NCI-H524 (cell line): ENCODE measurements around the gene EDNRB.
"Not testable (repeated sequence)": the region's sequence is repeated elsewhere in the genome, so short reads cannot be mapped to it uniquely, and the experiment has no call there.

Experiments
- DNase-seq, 2 experiments: peaks; one replicate each; lab custom pipeline; 2025; lab: John Stamatoyannopoulos, UW

EDNRB gene

GRCh38 chr13:77918391-77919245 lies at the start of gene EDNRB:
TSS of gene EDNRB (minus strand) at chr13:77918831. CDS start at chr13:77918573, 258 bp downstream.
- peak; percentile 37 to 43 for DNase-seq

GRCh38 chr13:77966671-77967070 lies 48.0 kb upstream of the EDNRB start:
- no peak for DNase-seq

GRCh38 chr13:77952737-77953136 lies 34.1 kb upstream of the EDNRB start:
- DNase-seq: no peak

GRCh38 chr13:77952276-77952675 lies 33.6 kb upstream of the EDNRB start:
- DNase-seq: no peak

GRCh38 chr13:77946522-77946921 lies 27.9 kb upstream of the EDNRB start:
- DNase-seq: no peak

GRCh38 chr13:77935063-77935462 lies 16.4 kb upstream of the EDNRB start:
- DNase-seq: not testable (repeated sequence)

- DNase-seq: no peak
Observed at GRCh38 chr13:77930430-77930829, 11.8 kb upstream of the EDNRB start.

- no peak for DNase-seq
Observed at GRCh38 chr13:77928909-77929308, 10.3 kb upstream of the EDNRB start.

GRCh38 chr13:77925616-77926015 lies 7.0 kb upstream of the EDNRB start:
- no peak for DNase-seq

GRCh38 chr13:77919921-77920294 lies 1.3 kb upstream of the EDNRB start:
- DNase-seq: no peak

- DNase-seq: peak; percentile 18 to 29
Observed at GRCh38 chr13:77919246-77919920, 752 bp upstream of the EDNRB start.

GRCh38 chr13:77916488-77916887 lies 2.1 kb downstream of the EDNRB start:
- DNase-seq: no peak

GRCh38 chr13:77915686-77916085 lies 2.9 kb downstream of the EDNRB start:
- no peak for DNase-seq

GRCh38 chr13:77913003-77913402 lies 5.6 kb downstream of the EDNRB start:
- no peak for DNase-seq

GRCh38 chr13:77911751-77912150 lies 6.9 kb downstream of the EDNRB start:
- DNase-seq: no peak

GRCh38 chr13:77909827-77910226 lies 8.8 kb downstream of the EDNRB start:
- no peak for DNase-seq

GRCh38 chr13:77908531-77908930 lies 10.1 kb downstream of the EDNRB start:
- DNase-seq: no peak

GRCh38 chr13:77907666-77908341 lies 10.8 kb downstream of the EDNRB start:
- DNase-seq: no peak

GRCh38 chr13:77904031-77904430 lies 14.6 kb downstream of the EDNRB start:
- DNase-seq: no peak

GRCh38 chr13:77903435-77903834 lies 15.2 kb downstream of the EDNRB start:
- DNase-seq: no peak

GRCh38 chr13:77902319-77902963 lies 16.2 kb downstream of the EDNRB start:
- no peak for DNase-seq

GRCh38 chr13:77898097-77898496 lies 20.5 kb downstream of the EDNRB start:
- DNase-seq: no peak
